Panc1 (cell line): ENCODE measurements around the gene ZNF804B.

Experiments
- CTCF ChIP-seq: fragments of 450-650 bp; IDR thresholded peaks from 2 replicates; pipeline ENCODE4 v1.5.1; 2017; ENCODE audit warnings: mild to moderate bottlenecking
- TCF7L2 ChIP-seq: IDR thresholded peaks from 2 replicates; pipeline ENCODE4 v1.6.1; 2011; ENCODE audit warnings: mild to moderate bottlenecking, low read depth, low read length, inconsistent platforms

DNA sequence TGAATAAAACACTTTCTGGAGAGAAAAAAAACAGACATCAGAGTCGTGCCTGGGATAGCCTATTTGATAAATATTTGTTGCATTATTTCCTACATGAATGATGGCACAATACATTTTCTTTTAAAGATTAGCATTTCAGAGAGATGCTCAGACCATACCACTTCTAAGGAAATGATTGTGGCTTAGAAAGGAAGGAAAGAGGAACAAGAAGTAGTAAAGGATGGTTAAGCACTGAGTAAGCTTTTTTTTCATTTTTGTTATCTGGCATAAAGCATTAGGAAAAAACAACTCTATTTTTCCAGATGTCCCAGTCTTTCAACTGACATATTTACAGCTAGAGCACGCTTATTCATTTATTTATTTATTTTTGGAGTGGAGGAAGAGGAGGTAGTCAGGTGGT, 294.9 kb downstream of the ZNF804B start:
- TF ChIP-seq CTCF (no peak), TCF7L2 (no peak)
